ENCODE data around the gene MYRFL. TPM values are rescaled to one million over a fixed set of nuclear protein-coding genes. Genes with fewer than 3 reads are reported as not detected.

Gene MYRFL
- total RNA-seq, 1 experiment from 2014 or later: 0.57 TPM

- Histone ChIP-seq H4K20me1 (ENCODE audit: control insufficient read depth, insufficient read depth, insufficient read length) (no peaks in the 10 kb centered on the region), H3K79me2 (ENCODE audit: insufficient read depth, low read length) (no peaks in the 10 kb centered on the region), H2BK5ac (ENCODE audit: insufficient read length, low read length) (no peak overlapping the region), H2BK120ac (ENCODE audit: low read depth, low read length, poor library complexity, severe bottlenecking) (no peak overlapping the region), H3K9me3 (ENCODE audit: control insufficient read depth, low read depth, low read length) (no peaks in the 10 kb centered on the region), H3K27ac (ENCODE audit: insufficient read length, low read depth, low read length) (no peak overlapping the region), H4K8ac (replicated peaks; ENCODE audit: insufficient read length, low read depth, low read length) (no peak overlapping the region), H3K18ac (ENCODE audit: insufficient read length, low read depth, low read length) (no peak overlapping the region), H3K4me2 (ENCODE audit: insufficient read depth, insufficient read length, low read length) (no peak overlapping the region), H2AK5ac (ENCODE audit: insufficient read length, low read length) (no peak overlapping the region), H3K4ac (ENCODE audit: low read depth, low read length) (no peak overlapping the region), H2BK12ac (ENCODE audit: insufficient read length, low read depth, low read length) (no peak overlapping the region), H3K27me3 (ENCODE audit: insufficient read depth, low read length) (no peaks in the 10 kb centered on the region), H2AFZ (ENCODE audit: low read length) (no peak overlapping the region), H4K91ac (ENCODE audit: insufficient read length, low read depth, low read length) (no peak overlapping the region), H3K23me2 (ENCODE audit: insufficient read length, low read depth, low read length, poor library complexity, severe bottlenecking) (no peaks in the 10 kb centered on the region), H4K5ac (ENCODE audit: insufficient read length, low read depth, low read length) (no peak overlapping the region), H3K23ac (ENCODE audit: insufficient read length, low read depth, low read length) (no peak overlapping the region), H3K4me1 (ENCODE audit: insufficient read depth, low read length) (no peaks in the 10 kb centered on the region), H3K14ac (ENCODE audit: insufficient read depth, low read length) (no peak overlapping the region), H3K9ac (ENCODE audit: extremely low read depth, insufficient read length, low read length) (no peak overlapping the region), H3K56ac (ENCODE audit: insufficient read length, low read depth, low read length) (no peak overlapping the region), H2BK15ac (ENCODE audit: low read depth, low read length) (no peak overlapping the region), H3T11ph (ENCODE audit: low read length) (no peak overlapping the region), H3K79me1 (ENCODE audit: insufficient read depth, low read depth, low read length, poor library complexity, severe bottlenecking) (no peaks in the 10 kb centered on the region), H2BK20ac (ENCODE audit: low read depth, low read length, poor library complexity, severe bottlenecking) (no peak overlapping the region)
- WGBS (ENCODE audit: extremely low coverage, insufficient read length, low lambda C conversion rate): no CpG with 5 or more reads among the region's 3 CpGs
- H3K4me1 Mint-ChIP-seq: peaks cover 13% of the 10 kb centered on the region in 2 experiments; a peak in 3 of 4 replicates
- no peaks in the 10 kb centered on the region for H3K36me3 Mint-ChIP-seq (ENCODE audit: insufficient read depth in 1 of 3, low read depth in 3 of 3)
- H3K4me3 Mint-ChIP-seq: no peak overlapping the region
- H3K27me3 Mint-ChIP-seq (ENCODE audit: low read depth): no peaks in the 10 kb centered on the region
- H3K9me3 Mint-ChIP-seq: no peaks in the 10 kb centered on the region
- TF ChIP-seq CTCF (conservative IDR thresholded peaks at IDR 0.05): no peak
- no peak for DNase-seq
- no peak overlapping the region for H3K27ac Mint-ChIP-seq
Measured at GRCh38 chr12:69822201-69822860, 2.7 kb upstream of the MYRFL start.
